Measurements from ENCODE around the gene MRPL16. TPM values are rescaled to one million over a fixed set of nuclear protein-coding genes. Genes with fewer than 3 reads are reported as not detected.
A peak's percentile ranks its signal among the peaks of the same experiment; 100 is the strongest.

Gene MRPL16
- total RNA-seq, 2 experiments from 2014 or later, result 76.4 to 78.7 TPM

GRCh38 chr11:59776210-59777066 lies 34.1 kb downstream of the MRPL16 start:
- H3K27me3 Mint-ChIP-seq, result no peaks in the 10 kb centered on the region
- DNase-seq (peak; percentile 3), ATAC-seq (peak; percentile 83)
- no peak overlapping the region for H3K4me3 Mint-ChIP-seq
- H3K27ac Mint-ChIP-seq, result no peak overlapping the region
- H3K36me3 Mint-ChIP-seq (ENCODE audit: low read depth), result peaks cover 10% of the 10 kb centered on the region
- TF ChIP-seq CTCF (IDR thresholded peaks at IDR 0.05), result no peak
- no peaks in the 10 kb centered on the region for H3K9me3 Mint-ChIP-seq
- ChIA-PET CTCF (no interaction called here), POLR2A (no interaction called here)
- intact Hi-C loops (cut with micrococcal nuclease), result no loop called here
- H3K4me1 Mint-ChIP-seq (ENCODE audit: low read depth), result peaks cover 31% of the 10 kb centered on the region

- no peak for DNase-seq
- Mint-ChIP-seq H3K4me3 (no peak overlapping the region), H3K36me3 (ENCODE audit: low read depth) (peaks cover 6% of the 10 kb centered on the region), H3K27ac (no peak overlapping the region), H3K4me1 (ENCODE audit: low read depth) (peaks cover 33% of the 10 kb centered on the region), H3K9me3 (no peaks in the 10 kb centered on the region), H3K27me3 (no peaks in the 10 kb centered on the region)
- intact Hi-C loops (cut with micrococcal nuclease), result no loop called here
- no peak for TF ChIP-seq CTCF (IDR thresholded peaks at IDR 0.05)
- ATAC-seq, result no peak
- ChIA-PET POLR2A (no interaction called here), CTCF (interaction anchor here (2.6 kb wide), 1 partner anchor 29 kb away, joined by 10 read pairs; no protein-coding TSS in a partner anchor)
These were observed 37.5 kb downstream of the MRPL16 start for GRCh38 chr11:59773083-59773440.

DNA sequence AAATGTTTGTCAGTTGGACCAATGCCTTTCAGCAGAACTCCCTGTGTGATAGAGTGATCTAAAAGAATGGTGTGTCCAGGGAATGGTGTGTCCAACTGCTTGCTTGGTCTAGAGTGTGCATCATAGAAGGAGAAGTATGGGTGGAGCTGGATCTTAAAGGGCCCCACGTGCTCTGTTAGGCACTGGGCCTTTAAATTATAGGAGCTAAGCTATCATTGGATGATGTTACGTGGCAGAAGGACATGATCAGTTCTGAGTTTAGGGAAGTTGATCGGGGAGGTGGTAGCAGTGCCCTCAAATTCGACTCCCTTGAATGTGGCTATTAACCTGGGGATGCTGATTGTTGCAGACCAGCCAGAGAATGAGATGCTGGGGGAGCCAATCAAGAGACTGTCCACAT lies 39.0 kb downstream of the MRPL16 start:
- H3K4me1 Mint-ChIP-seq (ENCODE audit: low read depth), result peaks cover 26% of the 10 kb centered on the region
- no peak overlapping the region for H3K4me3 Mint-ChIP-seq
- ATAC-seq (no peak), DNase-seq (no peak)
- no peak for TF ChIP-seq CTCF (IDR thresholded peaks at IDR 0.05)
- peaks cover 5% of the 10 kb centered on the region for H3K36me3 Mint-ChIP-seq (ENCODE audit: low read depth)
- ChIA-PET CTCF (interaction anchor here (0.9 to 2.6 kb wide), 2 partner anchors 10 to 30 kb away, joined by 3 to 10 read pairs; no protein-coding TSS in a partner anchor), POLR2A (interaction anchor here (1.2 kb wide), 1 partner anchor 37 kb away, joined by 3 read pairs; no protein-coding TSS in a partner anchor)
- no peak overlapping the region for H3K27ac Mint-ChIP-seq
- no peaks in the 10 kb centered on the region for H3K9me3 Mint-ChIP-seq
- H3K27me3 Mint-ChIP-seq, result no peaks in the 10 kb centered on the region
- intact Hi-C loops (cut with micrococcal nuclease), result no loop called here

DNA sequence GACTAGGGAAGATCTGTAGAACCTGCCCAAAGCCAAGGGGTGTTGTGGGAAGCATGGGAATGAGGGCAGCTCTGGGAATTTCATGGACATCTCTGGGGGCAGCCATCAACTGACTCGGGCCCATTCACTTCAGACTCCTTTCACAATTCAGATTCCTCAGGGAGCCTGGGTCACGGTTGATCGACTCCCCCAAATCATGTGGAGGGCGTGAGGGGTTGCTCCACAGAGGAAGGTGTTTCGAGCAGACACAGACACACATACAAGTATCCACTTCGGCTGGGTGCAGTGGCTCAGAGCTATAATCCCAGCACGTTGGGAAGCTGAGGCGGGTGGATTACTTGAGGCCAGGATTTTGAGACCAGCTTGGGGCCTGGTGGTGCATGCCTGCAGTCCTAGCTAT lies 39.7 kb downstream of the MRPL16 start:
- H3K4me1 Mint-ChIP-seq (ENCODE audit: low read depth), result peaks cover 23% of the 10 kb centered on the region
- no peak overlapping the region for H3K4me3 Mint-ChIP-seq
- ChIA-PET CTCF (interaction anchor here (0.9 to 2.6 kb wide), 2 partner anchors 9 to 31 kb away, joined by 3 to 10 read pairs; no protein-coding TSS in a partner anchor), POLR2A (interaction anchor here (1.0 kb wide), 1 partner anchor 14 kb away, joined by 3 read pairs; no protein-coding TSS in a partner anchor)
- H3K9me3 Mint-ChIP-seq, result no peaks in the 10 kb centered on the region
- H3K27me3 Mint-ChIP-seq, result no peaks in the 10 kb centered on the region
- peaks cover 5% of the 10 kb centered on the region for H3K36me3 Mint-ChIP-seq (ENCODE audit: low read depth)
- DNase-seq (no peak), ATAC-seq (no peak)
- intact Hi-C loops (cut with micrococcal nuclease), result no loop called here
- no peak overlapping the region for H3K27ac Mint-ChIP-seq
- no peak for TF ChIP-seq CTCF (IDR thresholded peaks at IDR 0.05)

DNA sequence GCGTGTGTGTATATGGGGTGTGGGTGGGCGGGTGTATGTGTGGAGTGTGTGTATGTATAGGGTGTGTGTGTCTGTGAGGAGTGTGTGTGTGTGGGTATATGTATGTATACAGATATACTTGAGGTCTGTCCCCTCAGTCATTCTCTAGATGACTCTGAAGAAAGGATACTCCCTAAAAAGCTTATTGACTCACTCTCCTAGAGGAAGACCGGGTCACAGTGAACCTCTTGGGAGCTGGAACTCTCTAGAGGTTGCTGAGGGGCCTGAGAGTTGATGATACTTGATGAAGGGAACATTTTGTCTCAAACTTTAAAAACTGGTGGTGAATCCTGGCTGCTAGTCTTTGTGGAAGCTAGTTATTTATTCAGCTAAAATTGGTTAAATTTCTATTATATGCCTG lies 40.3 kb downstream of the MRPL16 start:
- ChIA-PET POLR2A (interaction anchor here (1.0 kb wide), 1 partner anchor 14 kb away, joined by 3 read pairs; no protein-coding TSS in a partner anchor), CTCF (no interaction called here)
- peaks cover 5% of the 10 kb centered on the region for H3K36me3 Mint-ChIP-seq (ENCODE audit: low read depth)
- no peak overlapping the region for H3K27ac Mint-ChIP-seq
- H3K4me3 Mint-ChIP-seq, result no peak overlapping the region
- no peaks in the 10 kb centered on the region for H3K9me3 Mint-ChIP-seq
- no peak for TF ChIP-seq CTCF (IDR thresholded peaks at IDR 0.05)
- H3K4me1 Mint-ChIP-seq (ENCODE audit: low read depth), result peaks cover 19% of the 10 kb centered on the region
- H3K27me3 Mint-ChIP-seq, result no peaks in the 10 kb centered on the region
- no peak for ATAC-seq
- no peak for DNase-seq
- intact Hi-C loops (cut with micrococcal nuclease), result no loop called here

Measured in activated CD8-positive, alpha-beta T cell treated with anti-CD3 and anti-CD28 coated beads for 36 hours (primary cell).